HG03175 (cell line): ENCODE data around the gene CRMP1.

Experiments
- ATAC-seq: cut with Tn5 transposase; IDR thresholded peaks from one replicate; pipeline ENCODE4 v1.9.1; 2021; ENCODE audit warnings: mild to moderate bottlenecking, moderate library complexity; ENCODE audit not compliant: unreplicated experiment

Gene CRMP1

DNA sequence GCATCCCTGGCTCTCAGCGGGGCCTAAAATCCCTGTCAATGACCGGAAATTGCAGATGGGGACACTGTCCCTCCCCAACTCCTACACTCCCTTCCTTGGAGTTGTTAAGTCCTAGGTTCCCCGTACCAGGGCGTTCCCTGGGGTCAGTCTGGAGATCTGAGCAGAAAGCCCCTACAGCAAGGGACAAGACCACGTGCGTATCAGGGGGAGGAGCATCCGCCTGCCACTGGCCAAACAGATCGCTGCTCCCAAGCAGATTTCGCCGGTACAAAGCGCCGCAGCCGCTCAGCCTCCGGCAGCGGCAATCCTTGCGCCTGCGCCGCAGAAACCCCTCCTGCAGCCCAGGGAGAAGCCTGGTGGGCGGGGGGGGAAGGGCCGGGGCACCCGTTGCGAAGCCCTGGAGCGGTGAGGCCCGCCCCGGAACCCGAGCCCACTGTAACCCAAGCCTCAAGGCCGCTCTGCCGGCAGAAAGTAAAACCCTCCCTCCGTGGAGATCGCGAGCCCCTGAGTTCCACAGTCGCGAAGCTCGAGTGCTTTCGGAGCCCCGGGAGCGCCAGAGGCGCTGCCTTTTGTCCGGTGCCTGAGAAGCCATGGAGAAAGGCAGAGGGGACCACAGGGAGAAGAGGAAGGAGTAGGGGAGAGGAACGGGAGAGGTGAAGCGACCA, 2.7 kb downstream of the CRMP1 start:
- no peak for ATAC-seq

DNA sequence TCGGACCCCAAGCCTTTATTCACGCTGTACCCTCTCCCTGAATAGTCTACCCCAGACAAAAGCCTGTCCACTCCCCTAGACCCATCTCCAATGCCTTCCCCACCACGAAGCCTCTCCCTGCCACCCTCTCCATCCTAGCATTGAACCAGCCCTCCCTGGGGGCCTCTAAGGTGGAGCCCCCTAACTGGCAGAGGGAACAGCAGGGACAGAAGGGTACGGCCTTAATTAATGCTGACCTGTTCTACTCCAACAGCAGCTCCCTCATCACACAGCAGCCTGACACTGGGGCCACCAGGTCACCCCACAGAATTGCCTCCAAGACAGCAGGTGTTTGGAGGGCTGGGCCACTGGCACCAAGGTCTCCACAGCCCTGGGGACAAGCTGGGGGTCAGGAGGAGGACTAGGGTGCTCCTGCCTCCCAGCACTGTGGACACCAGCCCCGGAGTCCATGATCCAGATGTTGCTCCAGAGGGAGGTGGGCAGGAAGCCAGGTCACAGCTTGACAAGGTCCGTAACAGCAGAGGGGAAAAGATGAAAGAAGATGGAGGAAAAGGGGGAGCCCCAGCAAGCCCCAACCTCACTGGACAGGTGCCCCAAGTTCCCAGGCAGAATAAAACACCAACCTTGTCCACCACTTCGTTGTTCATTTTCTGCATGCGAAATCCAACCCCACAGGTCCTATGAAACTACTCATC, 3.7 kb downstream of the CRMP1 start:
- ATAC-seq, result no peak

DNA sequence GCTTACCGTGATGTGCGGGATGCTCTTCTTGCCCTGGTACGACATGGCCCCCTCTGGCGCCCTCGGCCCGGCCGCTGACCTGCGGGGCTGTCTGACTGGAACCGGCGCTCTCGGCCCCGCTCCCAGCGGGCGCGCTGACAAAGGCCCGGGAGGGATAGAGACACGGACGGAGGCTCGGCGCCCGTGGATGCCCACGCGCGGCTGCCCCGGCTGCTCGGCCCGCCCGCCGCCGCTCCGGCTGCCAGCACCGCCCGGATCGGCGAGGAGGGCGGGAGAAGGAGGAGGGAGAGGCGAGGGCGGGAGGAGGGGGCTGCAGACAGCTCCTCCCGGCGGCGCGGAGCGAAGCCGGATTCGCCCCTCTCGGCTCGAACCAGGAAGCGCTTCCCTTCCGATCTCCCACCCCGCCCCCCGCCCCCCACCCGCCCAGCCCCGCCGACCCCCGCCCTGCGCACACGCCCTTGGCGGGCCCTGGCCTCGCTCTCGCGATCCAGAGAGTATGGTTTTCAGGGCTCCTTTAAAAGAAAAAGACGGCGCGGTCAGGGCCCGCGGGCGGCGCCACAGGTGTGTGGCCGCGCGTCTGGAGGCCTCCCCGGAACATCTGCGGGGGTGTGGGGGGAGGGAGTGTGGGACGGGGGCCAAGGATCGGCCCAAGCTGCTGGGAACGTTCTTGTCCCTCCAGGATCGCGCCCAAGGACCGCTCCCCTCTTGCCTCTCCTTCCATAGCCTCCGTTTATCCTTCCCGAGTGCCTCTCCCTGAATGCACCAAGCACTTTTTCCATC, 4.5 kb downstream of the CRMP1 start:
- no peak for ATAC-seq

DNA sequence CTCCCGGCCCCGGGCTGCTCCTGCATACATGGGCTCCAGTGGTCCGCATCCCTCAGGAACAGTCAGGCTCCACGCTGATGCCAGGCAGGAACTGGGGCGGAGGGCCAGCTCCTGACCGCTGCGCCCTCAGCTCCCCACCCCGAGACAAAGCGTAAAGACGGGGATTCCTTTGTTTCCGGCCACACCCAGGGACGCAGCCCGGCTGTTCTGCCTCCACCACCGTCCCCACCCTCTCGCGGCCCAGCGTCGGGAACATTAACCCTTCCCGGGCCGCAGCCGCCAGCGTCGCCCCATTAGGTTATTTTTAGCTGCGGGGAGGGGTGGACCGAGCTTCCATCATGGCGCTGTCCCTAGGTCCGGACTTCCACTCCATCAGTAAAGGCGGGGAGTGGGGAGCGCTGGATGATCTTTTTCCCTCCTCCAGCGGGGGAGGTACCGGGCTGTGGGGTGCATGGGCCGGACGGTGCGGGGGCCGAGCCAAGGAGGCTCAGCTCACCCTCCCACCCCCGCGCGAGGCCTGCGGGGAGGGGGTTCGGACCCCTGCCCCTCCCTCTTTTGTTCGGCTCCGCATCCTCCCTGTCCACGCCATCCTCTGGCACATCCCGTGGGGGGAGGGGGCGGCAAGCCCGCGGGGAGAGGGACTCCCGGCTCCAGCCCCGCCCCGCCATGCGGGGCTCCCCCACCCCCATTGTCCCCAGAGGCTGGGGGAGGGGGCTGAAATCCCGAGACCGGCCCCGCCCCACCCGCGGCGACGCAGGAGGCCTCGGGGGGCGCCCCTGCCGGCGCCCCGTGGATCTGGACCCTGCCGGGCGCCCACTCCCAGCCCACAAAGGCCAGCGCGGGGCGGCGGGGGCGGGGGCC, 5.3 kb downstream of the CRMP1 start:
- no peak for ATAC-seq

DNA sequence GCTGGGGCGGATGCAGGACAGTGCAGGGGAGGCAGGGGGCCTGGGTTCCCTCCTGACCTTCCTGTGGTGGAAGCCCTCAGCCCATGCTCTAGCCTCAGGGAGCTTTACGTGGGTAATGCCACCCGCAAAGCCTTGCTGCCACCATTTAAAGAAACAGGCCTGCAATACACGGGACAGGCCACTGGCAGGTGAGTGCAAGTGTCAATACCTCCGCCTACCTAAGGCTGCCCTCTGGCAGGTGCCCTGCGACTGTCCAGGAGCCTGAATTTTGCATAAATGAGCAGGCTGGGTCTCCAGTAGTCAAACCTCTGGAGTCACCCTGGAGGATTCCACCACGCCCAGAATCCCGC, 5.9 kb downstream of the CRMP1 start:
- no peak for ATAC-seq

DNA sequence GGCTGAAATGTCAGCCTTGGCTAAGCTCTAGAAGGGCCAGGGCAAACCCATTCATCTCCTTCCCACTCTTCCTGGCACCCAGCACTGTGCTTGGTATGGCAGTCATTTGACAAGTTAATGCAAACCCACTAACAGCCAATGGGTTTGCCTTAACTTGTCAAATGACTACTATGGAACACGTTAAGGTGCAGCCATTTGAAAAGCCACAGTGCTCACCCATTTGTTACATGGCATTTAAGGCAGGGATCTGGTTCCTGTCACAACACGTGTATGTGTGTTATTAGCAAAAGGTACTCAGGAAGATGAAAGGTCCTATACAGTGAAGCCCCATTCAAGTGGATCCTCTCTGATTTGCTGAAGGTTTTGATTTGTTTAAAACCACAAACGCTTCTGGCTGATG, 7.2 kb downstream of the CRMP1 start:
- ATAC-seq, result no peak

DNA sequence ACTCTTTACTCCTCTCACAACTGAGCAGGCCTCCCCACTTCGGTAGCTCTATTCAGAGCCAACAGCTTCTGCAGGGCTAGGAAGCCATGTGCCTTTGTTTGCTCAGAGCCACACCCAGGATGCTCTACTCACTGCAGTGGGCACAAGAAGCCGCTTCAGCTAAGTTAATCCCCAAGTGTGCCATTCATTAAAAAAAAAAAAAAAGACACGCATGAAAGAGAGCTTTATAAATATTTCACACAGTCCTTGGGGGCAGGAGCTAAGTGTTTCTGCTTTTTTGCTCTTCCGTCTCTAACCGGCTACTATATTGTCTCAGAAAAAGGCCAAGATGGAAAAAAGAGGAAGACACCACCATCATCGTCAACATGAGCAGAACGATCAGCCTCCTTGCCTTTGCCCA, 8.1 kb downstream of the CRMP1 start:
- ATAC-seq, result no peak

DNA sequence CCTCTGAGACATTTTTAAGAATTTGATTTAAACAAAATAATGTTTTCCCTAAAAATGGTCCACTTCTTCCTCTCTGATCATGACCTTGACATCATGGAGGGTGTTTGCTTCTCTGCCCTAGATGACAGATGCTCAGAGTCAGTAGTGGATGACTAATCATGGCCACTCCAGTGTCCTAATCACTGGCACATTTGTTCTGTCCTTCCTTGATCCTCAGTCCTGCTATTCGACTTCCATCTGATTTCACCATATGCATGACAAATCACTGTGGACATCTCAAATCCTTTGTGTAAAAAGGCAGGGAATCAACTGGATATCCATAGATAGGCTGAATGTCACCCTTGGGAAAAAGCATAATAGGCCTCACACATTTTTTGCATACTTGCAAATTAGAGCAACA, 9.0 kb downstream of the CRMP1 start:
- ATAC-seq, result no peak

DNA sequence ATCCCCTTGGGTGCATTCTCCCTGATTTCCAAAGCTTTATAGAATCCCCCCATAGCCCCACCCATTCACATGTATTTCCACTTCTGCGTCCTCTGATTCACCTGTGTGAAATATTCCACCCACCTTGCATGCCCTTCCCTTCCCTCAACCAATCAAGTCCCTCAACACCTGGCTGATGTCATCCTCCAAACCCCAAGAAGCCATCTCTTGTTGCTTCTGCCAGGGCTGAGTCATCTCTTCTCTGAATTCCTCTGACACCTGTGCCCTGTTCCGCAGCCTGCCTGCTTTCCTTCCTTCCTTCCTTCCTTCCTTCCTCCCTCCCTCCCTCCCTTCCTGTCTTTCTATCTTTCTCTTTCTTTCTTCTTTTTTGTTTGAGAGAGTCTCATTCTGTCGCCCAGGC, 9.9 kb downstream of the CRMP1 start:
- no peak for ATAC-seq

DNA sequence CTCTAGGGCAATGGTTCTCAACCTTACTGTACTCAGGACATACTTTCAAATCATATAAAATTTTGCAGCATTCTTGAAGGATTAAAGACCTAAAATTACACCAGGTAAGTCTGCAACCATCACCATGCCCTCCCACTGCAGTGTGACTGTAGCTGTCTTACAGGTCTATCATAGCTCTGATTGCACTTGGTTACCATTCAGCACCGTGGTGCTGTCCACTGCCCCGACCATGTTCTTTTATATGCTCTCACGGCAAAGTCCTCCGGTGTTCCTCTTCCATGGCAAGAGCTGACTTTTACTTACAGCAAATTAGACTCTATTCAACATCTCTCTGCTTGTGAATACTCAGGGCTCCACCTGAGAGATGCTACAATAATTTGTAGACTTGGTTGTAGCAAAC, 11.5 kb downstream of the CRMP1 start:
- no peak for ATAC-seq

DNA sequence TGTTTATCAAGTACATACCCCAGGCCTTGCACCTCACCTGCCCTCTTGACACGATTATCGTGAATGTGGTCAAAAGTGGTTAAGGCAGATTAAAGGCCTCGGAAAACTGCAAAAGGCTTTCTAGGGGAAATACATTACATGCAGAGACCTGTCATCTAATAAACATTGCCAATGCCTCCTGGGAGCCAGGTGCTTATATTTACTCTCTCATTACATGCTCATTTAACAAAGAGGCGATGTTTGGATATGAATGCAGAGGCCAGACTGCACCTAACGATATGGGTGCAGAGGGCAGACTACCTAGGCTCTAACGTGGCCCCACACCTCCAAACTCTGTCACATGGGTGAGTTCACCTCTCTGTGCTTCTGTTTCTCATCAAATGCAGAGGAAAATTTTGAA, 14.5 kb downstream of the CRMP1 start:
- no peak for ATAC-seq

DNA sequence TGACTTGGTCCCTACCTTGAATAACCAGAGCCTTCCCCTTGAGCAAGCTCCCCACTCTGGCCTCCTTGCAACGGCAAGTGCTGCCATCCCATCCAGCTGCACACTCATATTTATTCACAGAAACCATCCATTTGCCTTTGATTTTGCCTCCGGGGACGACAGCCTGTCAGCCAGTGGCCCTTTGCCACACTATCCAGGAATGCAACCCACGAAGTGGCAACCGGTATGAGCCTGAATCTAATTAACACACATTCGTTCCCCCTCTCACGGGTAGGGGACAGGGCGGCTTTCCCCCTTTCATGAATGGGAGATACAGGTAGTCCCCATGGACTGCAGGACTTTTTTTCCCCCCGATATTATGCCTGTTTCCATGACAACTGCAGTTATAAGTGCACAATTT, 15.5 kb downstream of the CRMP1 start:
- ATAC-seq, result no peak

DNA sequence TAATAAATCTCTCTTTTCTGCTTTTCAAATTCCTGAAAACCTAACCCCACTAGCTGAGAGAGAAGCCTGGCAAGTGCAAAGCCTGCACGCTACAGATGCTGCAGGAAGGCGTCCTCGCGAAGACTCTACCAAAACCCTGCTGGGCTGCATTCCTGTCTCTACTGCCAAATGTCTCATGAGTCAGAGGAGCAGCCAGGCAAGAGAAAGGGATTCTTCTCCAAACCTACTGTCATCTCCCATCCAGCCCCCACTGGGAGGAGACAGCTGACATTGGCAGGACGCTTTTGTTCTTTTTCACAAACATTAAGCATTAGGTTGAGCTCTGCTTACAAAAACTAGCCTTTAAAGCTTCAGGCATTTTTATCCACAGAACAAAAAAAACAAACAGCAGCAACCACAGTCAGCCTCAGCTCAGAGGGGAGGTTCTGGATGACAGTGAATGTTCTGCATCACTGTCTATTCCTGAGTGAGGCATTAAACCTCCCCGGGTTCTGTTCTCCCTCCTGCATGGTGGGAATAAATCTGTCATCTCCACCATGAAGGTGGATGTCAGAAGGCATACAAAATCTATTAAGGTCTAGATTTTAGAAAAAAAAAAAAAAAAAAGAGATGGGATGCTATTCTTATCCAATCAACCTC, 18.0 kb downstream of the CRMP1 start:
- ATAC-seq, result no peak

DNA sequence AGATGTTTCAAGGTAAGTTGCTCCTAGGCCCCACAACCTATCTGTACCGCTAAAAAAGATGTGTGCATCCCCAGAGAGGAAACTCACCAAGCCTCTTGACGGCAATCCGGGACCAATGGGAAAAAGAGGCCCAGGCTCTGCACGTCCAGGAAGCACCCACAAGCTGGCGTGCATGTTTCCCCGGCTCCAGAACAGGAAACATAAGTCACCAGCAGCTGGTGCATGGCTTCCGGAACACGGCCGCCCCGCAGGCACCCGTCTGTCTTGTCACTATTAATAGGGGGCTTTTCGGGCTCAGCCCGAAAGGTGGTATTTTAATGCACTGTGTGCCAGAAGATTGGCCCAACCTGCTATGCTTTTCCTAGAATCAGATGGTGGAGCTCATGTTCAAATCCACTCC, 22.2 kb downstream of the CRMP1 start:
- no peak for ATAC-seq

DNA sequence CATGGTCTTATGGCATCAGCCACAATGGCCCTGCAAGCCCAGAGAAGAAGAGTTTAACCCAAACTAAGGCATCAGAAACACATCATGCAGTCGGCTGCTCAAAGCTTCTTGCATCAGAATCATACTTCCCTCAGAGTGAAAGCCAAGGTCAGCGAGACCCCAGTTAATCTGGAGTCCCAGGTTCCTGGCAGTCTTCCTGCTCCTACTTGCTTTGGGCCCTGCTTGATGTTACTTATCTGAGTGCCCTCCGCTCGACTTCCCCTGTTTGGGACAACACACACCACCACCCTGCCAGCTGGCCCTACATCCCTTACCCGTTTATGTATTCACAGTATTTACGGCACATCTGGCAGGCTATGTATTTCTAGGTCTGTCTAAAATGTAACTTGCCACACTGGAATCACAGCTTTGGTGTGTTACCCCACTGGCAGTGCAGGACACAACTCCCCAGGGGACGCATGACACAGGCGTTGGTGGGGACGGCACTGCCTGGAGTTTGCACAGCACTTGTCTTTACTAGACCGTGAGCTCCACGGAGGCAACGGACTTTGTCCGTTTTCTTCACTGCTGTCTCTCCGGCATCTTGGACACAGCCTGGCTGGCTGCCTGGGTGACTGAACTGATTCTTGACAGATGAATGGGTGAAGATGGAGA, 22.8 kb downstream of the CRMP1 start:
- no peak for ATAC-seq

DNA sequence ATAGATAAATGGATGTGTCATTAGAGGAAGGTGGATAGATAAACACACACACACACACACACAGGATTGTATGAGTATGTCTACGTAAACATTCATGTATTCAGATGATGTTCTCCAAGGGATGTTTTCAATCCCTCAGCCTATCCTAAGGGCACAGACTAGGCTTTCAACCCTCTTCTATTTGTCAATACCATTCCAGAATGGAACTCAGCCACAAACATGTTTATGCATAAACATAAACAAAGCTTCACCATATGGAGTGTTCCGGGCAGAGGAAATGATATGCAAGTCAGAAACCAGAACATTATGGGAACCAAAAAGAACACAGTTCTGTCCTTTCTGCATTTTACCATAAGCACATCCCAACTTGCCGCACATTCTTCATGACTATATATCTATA, 25.0 kb downstream of the CRMP1 start:
- ATAC-seq, result no peak

DNA sequence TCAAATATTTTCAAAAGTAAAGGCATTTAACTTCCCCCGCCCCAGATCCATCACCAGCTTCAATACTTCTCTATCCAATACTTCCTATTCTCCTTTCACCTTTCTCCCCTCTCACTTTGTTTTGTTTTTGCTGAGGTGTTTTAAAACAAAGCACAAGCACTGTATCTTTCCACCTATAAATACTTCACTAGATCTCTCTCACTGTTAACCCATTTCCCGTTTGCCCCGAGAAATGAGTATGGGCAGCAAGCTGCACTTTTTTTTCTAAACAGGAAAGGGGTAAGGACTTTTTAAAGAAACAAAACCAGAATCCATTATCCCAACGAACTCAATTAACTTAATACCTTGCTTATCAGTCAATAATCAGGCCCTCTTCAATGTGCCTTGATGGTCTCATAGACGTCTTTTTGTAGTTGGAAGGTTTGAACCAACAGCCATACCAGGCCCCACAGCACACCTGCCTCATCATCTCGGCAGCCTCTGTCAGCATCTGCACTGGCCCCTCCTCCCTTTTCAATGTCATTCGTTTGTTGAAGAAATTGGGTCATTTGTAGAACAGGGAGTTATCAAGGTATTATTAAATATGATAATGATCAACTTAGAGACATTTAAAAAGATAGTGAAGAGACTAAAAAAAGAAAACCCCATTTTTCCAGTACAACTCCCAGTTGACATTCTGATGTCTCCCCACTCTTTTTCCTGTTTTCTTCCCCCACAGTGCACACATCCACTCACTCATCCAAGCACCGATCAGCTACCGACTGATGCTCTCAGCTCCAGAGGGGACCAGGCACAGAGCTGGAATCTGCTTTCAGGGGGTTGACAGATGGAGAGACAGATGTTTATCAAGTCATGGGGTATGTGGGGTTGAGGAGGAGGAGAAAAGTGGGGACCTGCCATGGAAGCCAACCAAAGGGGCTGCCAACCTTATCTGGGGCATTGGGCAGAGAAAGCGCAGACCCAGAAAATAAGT, 25.8 kb downstream of the CRMP1 start:
- ATAC-seq, result no peak

DNA sequence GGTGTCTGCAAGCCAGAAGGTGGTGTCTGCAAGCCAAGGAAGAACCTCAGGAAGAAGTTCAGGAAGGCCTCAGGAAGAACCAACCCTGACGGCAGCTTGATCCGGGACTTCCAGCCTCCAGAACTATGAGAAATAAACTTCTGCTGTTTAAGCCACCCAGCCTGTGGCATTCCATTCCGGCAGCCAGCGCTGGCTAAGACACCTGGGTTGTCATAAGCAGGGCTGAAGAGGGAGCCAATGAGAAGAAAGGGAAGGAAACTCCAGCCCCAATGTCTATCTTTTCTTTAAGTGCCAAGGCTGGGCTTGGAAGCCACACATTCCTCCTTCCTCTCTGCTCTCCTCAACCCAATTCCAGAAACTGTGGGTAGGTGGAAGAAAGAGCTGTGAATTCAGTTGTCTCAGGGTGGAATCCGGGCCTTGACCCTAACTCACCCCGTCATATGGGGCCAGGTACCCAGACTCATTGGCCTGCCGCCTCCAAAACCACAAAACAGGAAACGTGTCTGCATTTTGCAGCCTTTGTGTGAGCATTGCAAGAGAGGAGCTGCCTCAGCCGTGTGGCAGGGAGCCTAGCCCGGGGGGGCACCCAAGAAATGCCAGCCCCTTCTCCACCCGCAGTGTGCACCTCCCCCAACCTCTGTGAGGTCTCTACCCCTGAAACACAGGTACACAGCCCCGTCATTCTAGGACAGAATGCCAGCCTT, 26.8 kb downstream of the CRMP1 start:
- no peak for ATAC-seq
